NB4 (cell line): Measurements from ENCODE around the gene CHMP1B.

Experiments used
- DNase-seq: peaks from one replicate; pipeline ENCODE4 v3.0.0; 2010; ENCODE audit warnings: low read depth
- H3K4me3 ChIP-seq: one replicate; pipeline ENCODE4 v1.5.1; 2011; ENCODE audit warnings: mild to moderate bottlenecking, low read depth, low read length, moderate library complexity
- CTCF ChIP-seq: IDR thresholded peaks from one replicate; pipeline ENCODE4 v1.5.1; 2012; ENCODE audit warnings: low read depth, low read length
- MAX ChIP-seq: IDR thresholded peaks from 2 replicates; pipeline ENCODE4 v1.6.1; 2011; ENCODE audit warnings: low read depth, low read length
- MYC ChIP-seq: IDR thresholded peaks from 2 replicates; pipeline ENCODE4 v1.6.1; 2011; ENCODE audit warnings: low read depth, low read length
- POLR2A ChIP-seq: IDR thresholded peaks from 2 replicates; pipeline ENCODE4 v1.6.1; 2011; ENCODE audit warnings: mild to moderate bottlenecking; ENCODE audit not compliant: insufficient read length; ENCODE audit errors: extremely low read depth

Gene CHMP1B

GRCh38 chr18:11808001-11808855 lies 43.0 kb upstream of the CHMP1B start:
- no peak overlapping the region for H3K4me3 ChIP-seq
- DNase-seq = no peak

GRCh38 chr18:11809895-11810294 lies 41.3 kb upstream of the CHMP1B start:
- no peak for DNase-seq
- TF ChIP-seq POLR2A = no peak
- TF ChIP-seq CTCF = no peak
- no peak for TF ChIP-seq MYC
- no peak for TF ChIP-seq MAX
- no peak overlapping the region for H3K4me3 ChIP-seq

More at GRCh38 chr18:11808001-11808855, 43.0 kb upstream of the CHMP1B start:
- TF ChIP-seq POLR2A = no peak
- TF ChIP-seq MAX = no peak
- TF ChIP-seq MYC = no peak
- no peak for TF ChIP-seq CTCF

- H3K4me3 ChIP-seq = no peak overlapping the region
- TF ChIP-seq MYC (no peak), MAX (no peak), POLR2A (no peak), CTCF (no peak)
- no peak for DNase-seq
These were observed 40.8 kb upstream of the CHMP1B start for GRCh38 chr18:11810379-11810778.

GRCh38 chr18:11811009-11811408 lies 40.2 kb upstream of the CHMP1B start:
- TF ChIP-seq MYC (no peak), MAX (no peak), CTCF (no peak), POLR2A (no peak)
- DNase-seq = no peak
- no peak overlapping the region for H3K4me3 ChIP-seq

- no peak for DNase-seq
- no peak overlapping the region for H3K4me3 ChIP-seq
- TF ChIP-seq CTCF (no peak), MYC (no peak), POLR2A (no peak)
These were observed 34.0 kb upstream of the CHMP1B start for GRCh38 chr18:11817229-11817628.
